OCI-LY3 (cell line): Measurements from ENCODE around the gene GABRG2.

Source experiments
- H2AFZ ChIP-seq: fragments of 200-600, 300-600 bp; shearing (Covaris generic); 2 replicates; pipeline ENCODE4 v1.6.0; 2014; ENCODE audit warnings: antibody characterized with exemption, low read depth, low read length
- H3K27ac ChIP-seq: fragments of 200-600, 300-600 bp; sonication (generic); 2 replicates; pipeline ENCODE4 v1.5.1; 2014; ENCODE audit warnings: mild to moderate bottlenecking, low read length, moderate library complexity, mixed read lengths
- H3K27me3 ChIP-seq: fragments of 200-600, 300-600 bp; sonication (generic); 2 replicates; pipeline ENCODE4 v1.6.1; 2014; ENCODE audit warnings: low read depth, low read length, mixed read lengths
- H3K36me3 ChIP-seq: fragments of 200-600, 300-600 bp; sonication (generic); replicated peaks from 2 replicates; pipeline ENCODE3; 2014; ENCODE audit warnings: low read depth, low read length, mixed read lengths
- H3K4me1 ChIP-seq: fragments of 300-600, 200-600 bp; sonication (generic); 2 replicates; pipeline ENCODE4 v1.6.1; 2014; ENCODE audit warnings: low read length, mixed read lengths
- H3K4me2 ChIP-seq: fragments of 200-600, 300-600 bp; sonication (generic); 2 replicates; pipeline ENCODE4 v1.6.1; 2014; ENCODE audit warnings: low read length, mixed read lengths
- H3K4me3 ChIP-seq: fragments of 300-600, 200-600 bp; sonication (generic); 2 replicates; pipeline ENCODE4 v1.5.1; 2014; ENCODE audit warnings: antibody characterized with exemption, mild to moderate bottlenecking, low read length, moderate library complexity
- H3K79me2 ChIP-seq: fragments of 300-600, 200-600 bp; shearing (Covaris generic); 2 replicates; pipeline ENCODE4 v1.6.1; 2014; ENCODE audit warnings: mild to moderate bottlenecking, low read length, mixed read lengths
- H3K9ac ChIP-seq: fragments of 300-600, 200-600 bp; shearing (Covaris generic); 2 replicates; pipeline ENCODE4 v1.6.0; 2014; ENCODE audit warnings: mild to moderate bottlenecking, low read length, moderate library complexity
- H3K9me3 ChIP-seq: fragments of 200-600, 300-600 bp; shearing (Covaris generic); 2 replicates; pipeline ENCODE4 v1.6.1; 2014; ENCODE audit warnings: low read length, mixed read lengths; ENCODE audit not compliant: insufficient read depth
- H4K20me1 ChIP-seq: fragments of 200-600, 300-600 bp; sonication (generic); 2 replicates; pipeline ENCODE4 v1.6.1; 2016; ENCODE audit warnings: low read length, mixed read lengths; ENCODE audit not compliant: insufficient read depth
- EZH2phosphoT487 ChIP-seq: fragments of 200-600 bp; shearing (Covaris generic); IDR thresholded peaks from 2 replicates; pipeline ENCODE4 v1.6.1; 2018; ENCODE audit warnings: antibody characterized with exemption, mixed run types, low read depth
- TF ChIP-seq, protein P1 (sequence below): fragments of 200-600, 300-600 bp; sonication (generic); IDR thresholded peaks from 2 replicates; pipeline ENCODE4 v1.5.1; 2014; ENCODE audit warnings: antibody characterized with exemption, low read length, low read depth

GABRG2 gene

DNA sequence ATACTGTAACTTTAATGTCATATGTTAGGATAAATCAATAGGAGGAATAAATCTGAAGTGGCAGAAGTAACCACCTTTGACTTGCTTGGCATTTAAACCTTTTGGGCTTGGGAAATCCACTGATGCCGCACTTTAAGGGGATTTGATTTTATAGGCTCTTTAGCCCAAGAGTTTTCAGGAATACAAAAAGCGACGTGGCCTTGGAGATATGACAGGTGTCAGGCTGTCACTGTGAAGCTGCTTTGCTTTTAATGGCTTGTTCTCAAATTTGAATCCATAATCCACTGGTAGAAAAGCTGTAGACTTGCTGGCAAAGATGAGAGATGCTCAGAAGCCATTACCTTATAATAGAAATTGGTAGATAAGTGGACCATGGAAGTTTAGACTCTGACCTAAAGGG, 71.6 kb downstream of the GABRG2 start:
- H3K79me2 ChIP-seq, result no peaks in the 10 kb centered on the region
- TF ChIP-seq, protein P1, sequence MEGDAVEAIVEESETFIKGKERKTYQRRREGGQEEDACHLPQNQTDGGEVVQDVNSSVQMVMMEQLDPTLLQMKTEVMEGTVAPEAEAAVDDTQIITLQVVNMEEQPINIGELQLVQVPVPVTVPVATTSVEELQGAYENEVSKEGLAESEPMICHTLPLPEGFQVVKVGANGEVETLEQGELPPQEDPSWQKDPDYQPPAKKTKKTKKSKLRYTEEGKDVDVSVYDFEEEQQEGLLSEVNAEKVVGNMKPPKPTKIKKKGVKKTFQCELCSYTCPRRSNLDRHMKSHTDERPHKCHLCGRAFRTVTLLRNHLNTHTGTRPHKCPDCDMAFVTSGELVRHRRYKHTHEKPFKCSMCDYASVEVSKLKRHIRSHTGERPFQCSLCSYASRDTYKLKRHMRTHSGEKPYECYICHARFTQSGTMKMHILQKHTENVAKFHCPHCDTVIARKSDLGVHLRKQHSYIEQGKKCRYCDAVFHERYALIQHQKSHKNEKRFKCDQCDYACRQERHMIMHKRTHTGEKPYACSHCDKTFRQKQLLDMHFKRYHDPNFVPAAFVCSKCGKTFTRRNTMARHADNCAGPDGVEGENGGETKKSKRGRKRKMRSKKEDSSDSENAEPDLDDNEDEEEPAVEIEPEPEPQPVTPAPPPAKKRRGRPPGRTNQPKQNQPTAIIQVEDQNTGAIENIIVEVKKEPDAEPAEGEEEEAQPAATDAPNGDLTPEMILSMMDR, result no peak
- TF ChIP-seq EZH2phosphoT487, result no peak
- no peaks in the 10 kb centered on the region for H3K4me1 ChIP-seq
- H3K27me3 ChIP-seq, result no peaks in the 10 kb centered on the region
- H3K27ac ChIP-seq, result no peak overlapping the region
- no peaks in the 10 kb centered on the region for H3K36me3 ChIP-seq
- no peak overlapping the region for H3K9ac ChIP-seq
- H4K20me1 ChIP-seq, result no peaks in the 10 kb centered on the region
- H3K4me3 ChIP-seq, result no peak overlapping the region
- no peak overlapping the region for H2AFZ ChIP-seq
- H3K4me2 ChIP-seq, result no peak overlapping the region
- no peaks in the 10 kb centered on the region for H3K9me3 ChIP-seq

DNA sequence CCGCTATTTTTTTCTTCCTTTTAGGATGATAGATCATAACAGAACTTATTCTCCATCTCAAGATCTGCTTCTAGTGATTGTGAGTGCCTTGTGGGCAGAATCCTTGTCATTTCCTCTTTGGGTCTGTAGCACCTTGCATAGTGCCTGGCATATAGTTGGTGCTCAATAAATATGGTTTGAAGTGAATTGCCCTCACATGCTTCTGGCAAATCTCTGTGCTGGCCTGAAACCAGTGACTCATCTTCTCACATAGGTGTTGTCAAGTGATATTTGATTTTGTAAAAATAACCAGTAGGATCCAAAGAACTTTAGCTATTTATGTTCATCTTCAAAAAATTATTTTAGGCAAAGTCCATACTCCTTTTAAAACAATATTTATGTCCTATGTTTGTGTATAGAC, 86.7 kb downstream of the GABRG2 start:
- TF ChIP-seq, protein P1, result no peak
- TF ChIP-seq EZH2phosphoT487, result no peak
- Histone ChIP-seq H4K20me1 (no peaks in the 10 kb centered on the region), H3K4me2 (no peak overlapping the region), H3K27ac (no peak overlapping the region), H3K27me3 (no peaks in the 10 kb centered on the region), H3K9me3 (no peaks in the 10 kb centered on the region), H3K9ac (no peak overlapping the region), H3K4me1 (no peaks in the 10 kb centered on the region), H2AFZ (no peak overlapping the region), H3K36me3 (no peaks in the 10 kb centered on the region), H3K79me2 (no peaks in the 10 kb centered on the region), H3K4me3 (no peak overlapping the region)

DNA sequence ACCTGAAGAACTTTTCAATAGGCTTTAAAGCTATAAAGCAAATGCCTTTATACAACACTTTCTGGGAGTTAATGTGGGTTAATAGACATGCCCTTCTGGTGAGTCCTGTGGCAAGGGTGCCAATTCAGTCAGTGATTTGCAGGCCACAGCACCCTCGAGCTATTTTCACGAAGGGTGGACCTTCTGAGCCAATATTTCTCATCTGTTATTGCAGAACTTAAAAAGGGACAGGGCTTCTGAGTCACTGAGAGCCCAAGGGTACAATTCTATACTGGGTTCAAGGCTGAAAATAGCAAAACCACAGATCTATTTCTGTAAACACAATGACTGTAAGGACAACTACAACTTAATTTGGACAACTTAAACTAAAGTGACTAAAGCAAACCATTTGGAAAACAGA, 92.8 kb downstream of the GABRG2 start:
- H4K20me1 ChIP-seq, result no peaks in the 10 kb centered on the region
- no peak for TF ChIP-seq EZH2phosphoT487
- TF ChIP-seq, protein P1, result no peak
- H3K79me2 ChIP-seq, result no peaks in the 10 kb centered on the region
- no peaks in the 10 kb centered on the region for H3K27me3 ChIP-seq
- H3K27ac ChIP-seq, result no peak overlapping the region
- H3K4me2 ChIP-seq, result no peak overlapping the region
- H2AFZ ChIP-seq, result no peak overlapping the region
- no peaks in the 10 kb centered on the region for H3K9me3 ChIP-seq
- no peak overlapping the region for H3K9ac ChIP-seq
- no peaks in the 10 kb centered on the region for H3K36me3 ChIP-seq
- no peaks in the 10 kb centered on the region for H3K4me1 ChIP-seq
- no peak overlapping the region for H3K4me3 ChIP-seq

GRCh38 chr5:162163663-162164062, 96.1 kb downstream of the GABRG2 start:
- Histone ChIP-seq H3K4me2 (no peak overlapping the region), H3K79me2 (no peaks in the 10 kb centered on the region), H3K36me3 (no peaks in the 10 kb centered on the region), H3K9ac (no peak overlapping the region), H3K9me3 (no peaks in the 10 kb centered on the region), H3K27ac (no peak overlapping the region), H3K4me1 (no peaks in the 10 kb centered on the region), H3K27me3 (no peaks in the 10 kb centered on the region), H3K4me3 (no peak overlapping the region), H2AFZ (no peak overlapping the region), H4K20me1 (no peaks in the 10 kb centered on the region)
- no peak for TF ChIP-seq EZH2phosphoT487
- TF ChIP-seq, protein P1, result no peak
